Adipocyte (in vitro differentiated cells): ENCODE measurements around the gene RAB23.

Source experiments
- DNase-seq: peaks from one replicate; pipeline ENCODE4 v3.0.0-alpha.2; 2015; ENCODE audit warnings: low read depth
- H3K27me3 ChIP-seq: replicated peaks from 2 replicates; pipeline ENCODE4 v1.7.0; 2013; ENCODE audit warnings: mild to moderate bottlenecking, low read length, moderate library complexity; ENCODE audit not compliant: control insufficient read depth, insufficient read depth
- H3K36me3 ChIP-seq: 2 replicates; pipeline ENCODE4 v1.7.0; 2013; ENCODE audit warnings: low read length, mild to moderate bottlenecking, moderate library complexity; ENCODE audit not compliant: control insufficient read depth, insufficient read depth, severe bottlenecking
- H3K4me1 ChIP-seq: 2 replicates; pipeline ENCODE4 v1.7.0; 2013; ENCODE audit warnings: mild to moderate bottlenecking, low read length, moderate library complexity; ENCODE audit not compliant: control insufficient read depth, insufficient read depth
- H3K4me3 ChIP-seq: 2 replicates; pipeline ENCODE4 v1.7.0; 2013; ENCODE audit warnings: mild to moderate bottlenecking, low read length, moderate library complexity
- H3K9ac ChIP-seq: 2 replicates; pipeline ENCODE4 v1.7.0; 2013; ENCODE audit warnings: mild to moderate bottlenecking, low read length, moderate library complexity
- H3K9me3 ChIP-seq: 2 replicates; pipeline ENCODE4 v1.7.0; 2013; ENCODE audit warnings: mild to moderate bottlenecking, low read length, moderate library complexity; ENCODE audit not compliant: control insufficient read depth

RAB23 gene

DNA sequence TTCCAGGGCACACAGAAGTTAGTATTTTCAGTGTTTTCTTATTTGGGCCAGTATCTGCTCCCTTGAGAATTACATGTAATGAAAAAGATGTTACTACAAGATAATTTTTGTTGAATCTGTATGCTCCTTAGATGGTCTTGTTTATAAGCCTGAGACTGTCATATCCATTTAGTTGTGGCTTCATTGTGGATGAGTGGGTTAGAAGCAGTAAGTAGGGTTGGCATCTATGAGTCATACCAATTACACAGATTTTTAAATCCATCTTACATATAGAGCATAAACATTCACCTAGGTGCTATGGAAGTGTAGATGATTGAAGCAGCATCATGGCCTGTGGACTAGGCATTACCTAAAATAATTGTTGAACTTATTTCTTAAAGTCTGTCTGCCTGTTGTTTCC lies 63.4 kb downstream of the RAB23 start:
- peaks cover 68% of the 10 kb centered on the region for H3K36me3 ChIP-seq
- DNase-seq: no peak
- no peak overlapping the region for H3K9ac ChIP-seq
- no peak overlapping the region for H3K4me3 ChIP-seq
- H3K4me1 ChIP-seq: peaks cover 10% of the 10 kb centered on the region
- H3K27me3 ChIP-seq: no peaks in the 10 kb centered on the region
- H3K9me3 ChIP-seq: no peaks in the 10 kb centered on the region

DNA sequence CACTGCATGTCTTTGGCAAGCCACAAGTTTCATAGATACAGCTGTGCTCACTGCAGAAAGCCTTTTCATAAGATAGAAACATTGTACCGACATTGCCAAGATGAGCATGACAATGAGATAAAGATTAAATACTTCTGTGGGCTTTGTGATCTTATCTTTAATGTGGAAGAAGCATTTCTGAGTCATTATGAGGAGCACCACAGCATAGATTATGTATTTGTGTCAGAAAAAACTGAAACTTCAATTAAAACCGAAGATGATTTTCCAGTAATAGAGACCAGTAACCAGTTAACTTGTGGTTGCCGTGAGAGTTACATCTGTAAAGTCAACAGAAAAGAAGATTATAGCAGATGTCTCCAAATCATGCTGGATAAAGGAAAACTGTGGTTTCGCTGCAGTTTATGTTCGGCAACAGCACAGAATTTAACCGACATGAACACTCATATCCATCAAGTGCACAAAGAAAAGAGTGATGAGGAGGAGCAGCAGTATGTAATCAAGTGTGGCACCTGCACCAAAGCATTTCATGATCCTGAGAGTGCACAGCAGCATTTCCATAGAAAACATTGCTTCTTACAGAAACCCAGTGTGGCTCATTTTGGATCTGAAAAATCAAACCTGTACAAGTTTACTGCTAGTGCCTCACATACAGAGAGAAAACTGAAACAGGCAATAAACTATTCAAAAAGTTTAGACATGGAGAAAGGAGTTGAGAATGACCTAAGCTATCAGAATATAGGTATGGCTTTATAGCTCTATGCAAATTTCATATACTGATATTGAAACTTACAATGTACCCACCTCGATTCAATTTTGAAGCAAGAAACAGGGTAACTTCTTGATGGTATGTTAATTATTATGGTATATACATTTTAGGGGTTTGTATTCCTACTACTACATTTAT lies 73.9 kb downstream of the RAB23 start:
- no peak for DNase-seq
- Histone ChIP-seq H3K36me3 (peaks cover 65% of the 10 kb centered on the region), H3K9ac (no peak overlapping the region), H3K4me3 (no peak overlapping the region), H3K4me1 (no peaks in the 10 kb centered on the region), H3K27me3 (no peaks in the 10 kb centered on the region), H3K9me3 (no peaks in the 10 kb centered on the region)

DNA sequence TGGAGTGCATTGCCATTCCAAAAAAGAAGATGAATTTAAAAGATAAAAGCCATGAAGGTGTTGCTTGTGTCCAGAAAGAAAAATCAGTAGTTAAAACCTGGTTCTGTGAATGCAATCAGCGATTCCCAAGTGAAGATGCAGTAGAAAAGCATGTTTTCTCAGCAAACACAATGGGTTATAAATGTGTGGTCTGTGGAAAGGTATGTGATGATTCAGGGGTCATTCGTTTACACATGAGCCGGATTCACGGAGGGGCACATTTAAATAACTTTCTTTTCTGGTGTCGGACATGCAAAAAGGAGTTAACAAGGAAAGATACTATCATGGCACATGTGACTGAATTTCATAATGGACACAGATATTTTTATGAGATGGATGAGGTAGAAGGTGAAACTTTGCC lies 74.7 kb downstream of the RAB23 start:
- no peaks in the 10 kb centered on the region for H3K4me1 ChIP-seq
- H3K4me3 ChIP-seq: no peak overlapping the region
- H3K36me3 ChIP-seq: peaks cover 65% of the 10 kb centered on the region
- no peak overlapping the region for H3K9ac ChIP-seq
- no peaks in the 10 kb centered on the region for H3K9me3 ChIP-seq
- no peaks in the 10 kb centered on the region for H3K27me3 ChIP-seq
- no peak for DNase-seq

DNA sequence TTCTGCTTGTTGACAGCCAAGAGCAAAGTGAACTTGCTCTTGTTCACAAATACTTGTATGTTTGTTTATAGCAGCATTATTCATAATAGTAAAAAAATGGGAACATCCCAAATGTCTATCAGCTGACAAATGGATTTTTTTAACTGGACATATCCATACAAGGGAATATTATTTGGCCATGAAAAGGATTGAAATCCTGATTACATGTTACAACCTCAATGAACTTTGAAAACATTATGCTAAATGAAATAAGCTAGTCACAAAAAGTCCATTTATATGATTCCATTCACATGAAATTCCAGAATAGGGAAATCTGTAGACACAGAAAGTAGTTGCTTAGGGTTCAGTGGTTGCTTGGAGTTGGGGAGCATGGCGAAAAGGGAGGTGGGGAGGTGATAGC lies 78.4 kb downstream of the RAB23 start:
- no peaks in the 10 kb centered on the region for H3K4me1 ChIP-seq
- no peaks in the 10 kb centered on the region for H3K9me3 ChIP-seq
- H3K36me3 ChIP-seq: peaks cover 56% of the 10 kb centered on the region
- H3K4me3 ChIP-seq: no peak overlapping the region
- no peaks in the 10 kb centered on the region for H3K27me3 ChIP-seq
- H3K9ac ChIP-seq: no peak overlapping the region
- no peak for DNase-seq

DNA sequence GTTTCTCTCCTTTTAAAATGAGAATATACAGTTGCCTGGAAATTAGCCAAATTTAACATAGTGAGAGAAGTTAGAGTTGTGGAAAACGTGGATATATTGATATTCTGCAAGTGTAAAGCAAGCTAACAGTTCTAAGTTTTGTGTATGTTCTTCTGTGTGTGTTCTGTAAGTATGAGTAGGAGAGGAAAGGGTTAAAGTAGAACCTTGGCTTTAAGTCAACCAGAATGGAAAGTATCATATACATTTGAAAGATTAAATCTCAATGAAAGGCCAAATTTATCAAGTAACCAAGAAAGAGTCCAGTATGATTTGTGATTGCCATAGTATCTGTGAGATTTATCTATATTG lies 80.0 kb downstream of the RAB23 start:
- Histone ChIP-seq H3K9me3 (no peaks in the 10 kb centered on the region), H3K4me3 (no peak overlapping the region), H3K4me1 (no peaks in the 10 kb centered on the region), H3K36me3 (peaks cover 47% of the 10 kb centered on the region), H3K9ac (no peak overlapping the region), H3K27me3 (no peaks in the 10 kb centered on the region)
- no peak for DNase-seq

DNA sequence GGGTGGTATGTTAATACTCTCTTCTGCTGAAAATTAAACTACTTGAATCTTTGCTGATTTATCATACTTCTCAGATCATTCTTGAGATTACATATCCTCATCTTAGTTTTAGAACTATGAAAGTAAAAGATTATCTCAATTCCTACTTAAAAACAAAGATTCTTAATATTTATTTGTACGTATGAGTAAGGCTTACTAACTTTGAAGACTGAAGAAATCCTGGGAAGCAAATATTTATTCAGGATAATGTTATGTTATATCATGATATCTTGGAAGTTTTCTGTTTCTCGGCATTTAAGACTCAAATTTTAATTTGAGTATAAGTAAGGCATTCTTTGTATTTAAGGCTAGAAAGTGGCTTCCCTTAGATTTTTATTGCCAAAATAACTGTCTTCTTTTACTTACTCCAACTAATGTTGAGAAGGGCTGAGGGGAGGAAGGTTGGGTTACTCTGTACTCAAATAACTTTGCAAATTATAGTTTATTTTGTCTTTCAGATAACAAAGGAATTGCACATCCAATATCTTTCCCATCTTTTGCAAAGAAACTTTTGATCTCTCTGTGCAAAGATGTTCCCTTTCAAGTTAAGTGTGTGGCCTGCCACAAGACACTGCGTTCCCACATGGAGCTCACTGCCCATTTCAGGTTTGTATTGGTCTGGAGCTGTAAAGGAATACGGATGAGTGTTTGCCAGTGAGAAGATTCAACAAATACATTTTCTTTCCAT lies 80.5 kb downstream of the RAB23 start:
- H3K9ac ChIP-seq: no peak overlapping the region
- H3K4me3 ChIP-seq: no peak overlapping the region
- peaks cover 48% of the 10 kb centered on the region for H3K36me3 ChIP-seq
- no peaks in the 10 kb centered on the region for H3K4me1 ChIP-seq
- H3K9me3 ChIP-seq: no peaks in the 10 kb centered on the region
- no peaks in the 10 kb centered on the region for H3K27me3 ChIP-seq
- no peak for DNase-seq

DNA sequence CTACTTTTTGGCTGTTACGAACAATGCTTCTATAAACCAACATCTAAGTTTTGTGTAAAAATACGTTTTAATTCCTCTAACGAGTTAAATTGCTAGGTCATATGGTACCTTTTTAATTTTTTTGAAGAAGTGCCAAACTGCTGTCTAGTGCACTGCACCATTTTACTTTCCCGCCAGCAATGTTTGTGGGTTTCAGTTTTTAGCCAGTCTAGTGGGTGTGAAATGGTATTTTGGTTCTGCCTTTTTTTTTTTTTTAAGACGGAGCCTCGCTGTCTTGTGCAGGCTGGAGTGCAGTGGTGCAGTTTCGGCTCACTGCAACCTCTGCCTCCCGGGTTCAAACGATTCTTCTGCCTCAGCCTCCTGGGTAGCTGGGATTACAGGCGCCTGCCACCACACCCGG lies 84.1 kb downstream of the RAB23 start:
- H3K36me3 ChIP-seq: peaks cover 57% of the 10 kb centered on the region
- no peak overlapping the region for H3K9ac ChIP-seq
- H3K4me3 ChIP-seq: no peak overlapping the region
- no peaks in the 10 kb centered on the region for H3K9me3 ChIP-seq
- no peaks in the 10 kb centered on the region for H3K27me3 ChIP-seq
- H3K4me1 ChIP-seq: no peaks in the 10 kb centered on the region
- DNase-seq: no peak

DNA sequence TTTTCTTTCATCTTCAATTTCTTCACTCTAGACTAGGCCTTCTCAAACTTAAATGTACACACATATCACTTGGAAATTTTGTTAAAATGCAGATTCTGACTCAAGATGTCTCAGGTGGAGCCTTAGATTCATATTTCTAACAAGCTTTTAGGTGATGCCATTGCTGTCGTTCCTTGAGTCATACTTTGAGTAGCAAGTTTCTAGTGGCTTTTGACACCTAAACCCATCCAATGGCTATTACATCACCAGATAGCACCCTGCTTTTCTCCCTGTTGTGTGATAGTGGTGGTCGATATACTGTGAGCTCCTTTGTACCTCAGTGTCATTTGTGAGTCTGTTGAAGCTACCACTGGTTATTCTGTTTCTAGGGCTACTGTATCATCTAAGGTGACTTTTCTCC lies 84.8 kb downstream of the RAB23 start:
- H3K4me1 ChIP-seq: no peaks in the 10 kb centered on the region
- no peaks in the 10 kb centered on the region for H3K9me3 ChIP-seq
- H3K9ac ChIP-seq: no peak overlapping the region
- peaks cover 53% of the 10 kb centered on the region for H3K36me3 ChIP-seq
- no peaks in the 10 kb centered on the region for H3K27me3 ChIP-seq
- H3K4me3 ChIP-seq: no peak overlapping the region
- DNase-seq: no peak
